Measurements from ENCODE around the gene TRDN.
"Not testable (repeated sequence)": the region's sequence is repeated elsewhere in the genome, so short reads cannot be mapped to it uniquely, and the experiment has no call there.

The TRDN gene

GRCh38 chr6:123402052-123402451, 234.7 kb downstream of the TRDN start:
- DNase-seq (ENCODE audit: low read depth), result no peak

GRCh38 chr6:123398072-123398471, 238.7 kb downstream of the TRDN start:
- DNase-seq (ENCODE audit: low read depth), result no peak

- no peak for DNase-seq (ENCODE audit: low read depth)
These were observed 243.4 kb downstream of the TRDN start for GRCh38 chr6:123393331-123393730.

- DNase-seq (ENCODE audit: low read depth), result no peak
These were observed 253.0 kb downstream of the TRDN start for GRCh38 chr6:123383718-123384117.

- DNase-seq (ENCODE audit: low read depth), result no peak
These were observed 256.5 kb downstream of the TRDN start for GRCh38 chr6:123380257-123380656.

GRCh38 chr6:123372737-123373136, 264.0 kb downstream of the TRDN start:
- DNase-seq (ENCODE audit: low read depth), result no peak

- no peak for DNase-seq (ENCODE audit: low read depth)
These were observed 272.8 kb downstream of the TRDN start for GRCh38 chr6:123363912-123364311.

GRCh38 chr6:123360359-123360758, 276.4 kb downstream of the TRDN start:
- DNase-seq (ENCODE audit: low read depth), result no peak

- no peak for DNase-seq (ENCODE audit: low read depth)
These were observed 284.0 kb downstream of the TRDN start for GRCh38 chr6:123352705-123353104.

GRCh38 chr6:123352279-123352678, 284.5 kb downstream of the TRDN start:
- DNase-seq (ENCODE audit: low read depth), result no peak

- no peak for DNase-seq (ENCODE audit: low read depth)
These were observed 292.9 kb downstream of the TRDN start for GRCh38 chr6:123343836-123344235.

- DNase-seq (ENCODE audit: low read depth), result no peak
These were observed 298.4 kb downstream of the TRDN start for GRCh38 chr6:123338394-123338793.

GRCh38 chr6:123333000-123333756, 303.6 kb downstream of the TRDN start:
- DNase-seq (ENCODE audit: low read depth), result no peak

GRCh38 chr6:123332070-123332469, 304.7 kb downstream of the TRDN start:
- no peak for DNase-seq (ENCODE audit: low read depth)

- no peak for DNase-seq (ENCODE audit: low read depth)
These were observed 307.4 kb downstream of the TRDN start for GRCh38 chr6:123329337-123329736.

GRCh38 chr6:123323452-123324329, 313.1 kb downstream of the TRDN start:
- DNase-seq (ENCODE audit: low read depth), result no peak

GRCh38 chr6:123321020-123321419, 315.7 kb downstream of the TRDN start:
- no peak for DNase-seq (ENCODE audit: low read depth)

- no peak for DNase-seq (ENCODE audit: low read depth)
These were observed 319.9 kb downstream of the TRDN start for GRCh38 chr6:123316733-123317323.

- not testable (repeated sequence) for DNase-seq (ENCODE audit: low read depth)
These were observed 322.3 kb downstream of the TRDN start for GRCh38 chr6:123314459-123314858.

GRCh38 chr6:123309130-123309529, 327.6 kb downstream of the TRDN start:
- DNase-seq (ENCODE audit: low read depth), result no peak

GRCh38 chr6:123306334-123306733, 330.4 kb downstream of the TRDN start:
- DNase-seq (ENCODE audit: low read depth), result no peak

GRCh38 chr6:123295672-123296071, 341.1 kb downstream of the TRDN start:
- DNase-seq (ENCODE audit: low read depth), result no peak

- no peak for DNase-seq (ENCODE audit: low read depth)
These were observed 341.6 kb downstream of the TRDN start for GRCh38 chr6:123295181-123295580.
